Testis (tissue), 3 donors: ENCODE results near the gene CUL1. TPM values are rescaled to one million over a fixed set of nuclear protein-coding genes. Genes with fewer than 3 reads are reported as not detected.

Experiments
- DNase-seq: peaks from one replicate; pipeline ENCODE4 v3.0.0-alpha.2; 2019
- H3K27ac ChIP-seq, 2 donors: fragments of 200-600 bp; sonication (generic); one replicate each; pipeline ENCODE4 v1.5.1; 2019
- H3K27me3 ChIP-seq: fragments of 200-600 bp; sonication (generic); one replicate; pipeline ENCODE4 v1.5.1; 2019
- H3K36me3 ChIP-seq: fragments of 200-600 bp; sonication (generic); one replicate; pipeline ENCODE4 v1.5.1; 2017; ENCODE audit warnings: low read depth; ENCODE audit errors: missing control alignments
- H3K4me1 ChIP-seq: fragments of 200-600 bp; sonication (generic); one replicate; pipeline ENCODE4 v1.5.1; 2019
- H3K4me3 ChIP-seq, 2 donors: fragments of 200-600 bp; sonication (generic); one replicate each; pipeline ENCODE4 v1.5.1; 2017 to 2019
- H3K9me3 ChIP-seq: fragments of 200-600 bp; sonication (generic); one replicate; pipeline ENCODE4 v1.5.1; 2017
- POLR2A ChIP-seq: fragments of 450-650 bp; IDR thresholded peaks from one replicate; pipeline ENCODE4 v1.6.1; 2017; ENCODE audit warnings: antibody characterized with exemption, mild to moderate bottlenecking, moderate library complexity
- WGBS, 2 donors: methylation state at CpG; one replicate each; pipeline ENCODE4 v1.1.5; 2018; 5-methylcytosine and 5-hydroxymethylcytosine counted together
- intact Hi-C: fragments of 100-400 bp; cut with DNase I; formaldehyde crosslinking; loops from one replicate; pipeline ENCODE4 v1.15.1; 2023; ENCODE audit warnings: low total_unique reads
- polyA plus RNA-seq: library from polyadenylated mRNA; stranded (reverse); fragments of 350-450 nt; fragmentation: Illumina TruSeq; extraction: RNeasy Lipid Tissue Mini Kit (QIAGEN cat#74804); gene quantifications from one replicate; pipeline ENCODE4 v1.2.3, GENCODE V29; 2014; ENCODE audit warnings: low read depth, low replicate concordance; ENCODE audit not compliant: insufficient read depth
- total RNA-seq, 2 donors: library from RNA; depleted of rRNA; stranded (reverse); fragments of >200 nt; gene quantifications; one replicate each; pipeline ENCODE4 v1.2.3, GENCODE V29; 2016
- TF ChIP-seq, protein P1 (sequence below), 3 experiments: fragments of 450-650 bp in 2 of 3; fragments of 200-600 bp in 1 of 3; sonication (generic) in 1 of 3; IDR thresholded peaks; one replicate each; pipeline ENCODE4 v1.5.1; 2016 to 2019; ENCODE audit warnings: antibody characterized with exemption in 3 of 3, mild to moderate bottlenecking in 2 of 3, moderate library complexity in 1 of 3

CUL1 gene
- total and polyA plus RNA-seq, 3 donors from 2014 or later = 151 to 206 (median 161) TPM

DNA sequence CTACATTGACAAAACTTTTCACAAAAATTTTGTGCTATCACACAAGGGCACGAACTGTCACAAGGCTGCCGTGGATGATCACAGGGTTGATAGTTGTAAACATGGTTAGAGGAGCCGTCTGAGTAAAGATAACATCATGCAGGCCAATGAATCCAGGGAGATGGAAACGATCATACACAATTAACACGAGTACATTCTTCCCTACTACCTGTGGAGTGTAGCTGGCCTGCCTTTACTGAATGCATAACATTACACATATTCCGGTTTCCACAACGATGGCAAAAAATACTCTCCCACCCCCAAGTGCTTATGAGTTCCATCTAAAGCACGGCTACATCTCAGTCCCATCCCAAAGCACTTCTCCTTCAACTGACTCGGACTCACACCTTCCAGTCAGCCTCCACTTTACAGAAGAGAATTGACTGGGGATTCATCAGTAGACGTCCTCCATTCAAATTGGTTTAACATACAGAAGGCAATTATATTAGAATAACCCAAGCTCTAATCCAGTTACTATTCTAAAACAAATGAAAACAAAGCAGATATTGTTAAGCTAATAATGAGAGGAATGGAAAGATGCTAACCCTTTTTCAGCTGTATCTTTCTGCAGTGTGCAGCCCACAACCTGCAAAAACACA lies 116.3 kb downstream of the CUL1 start:
- Histone ChIP-seq H3K9me3 (no peaks in the 10 kb centered on the region), H3K4me3 (no peak overlapping the region), H3K4me1 (no peaks in the 10 kb centered on the region), H3K36me3 (no peaks in the 10 kb centered on the region), H3K27me3 (no peaks in the 10 kb centered on the region), H3K27ac (no peak overlapping the region)
- no peak for TF ChIP-seq POLR2A
- TF ChIP-seq, protein P1, sequence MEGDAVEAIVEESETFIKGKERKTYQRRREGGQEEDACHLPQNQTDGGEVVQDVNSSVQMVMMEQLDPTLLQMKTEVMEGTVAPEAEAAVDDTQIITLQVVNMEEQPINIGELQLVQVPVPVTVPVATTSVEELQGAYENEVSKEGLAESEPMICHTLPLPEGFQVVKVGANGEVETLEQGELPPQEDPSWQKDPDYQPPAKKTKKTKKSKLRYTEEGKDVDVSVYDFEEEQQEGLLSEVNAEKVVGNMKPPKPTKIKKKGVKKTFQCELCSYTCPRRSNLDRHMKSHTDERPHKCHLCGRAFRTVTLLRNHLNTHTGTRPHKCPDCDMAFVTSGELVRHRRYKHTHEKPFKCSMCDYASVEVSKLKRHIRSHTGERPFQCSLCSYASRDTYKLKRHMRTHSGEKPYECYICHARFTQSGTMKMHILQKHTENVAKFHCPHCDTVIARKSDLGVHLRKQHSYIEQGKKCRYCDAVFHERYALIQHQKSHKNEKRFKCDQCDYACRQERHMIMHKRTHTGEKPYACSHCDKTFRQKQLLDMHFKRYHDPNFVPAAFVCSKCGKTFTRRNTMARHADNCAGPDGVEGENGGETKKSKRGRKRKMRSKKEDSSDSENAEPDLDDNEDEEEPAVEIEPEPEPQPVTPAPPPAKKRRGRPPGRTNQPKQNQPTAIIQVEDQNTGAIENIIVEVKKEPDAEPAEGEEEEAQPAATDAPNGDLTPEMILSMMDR (IDR thresholded peaks at IDR 0.05) = no peak
- 86 to 90% methylated on average over 10 of the region's 10 CpGs for WGBS, 2 donors
- intact Hi-C loops = no loop called here
- DNase-seq = no peak

- DNase-seq = no peak
- H3K27ac ChIP-seq = no peak overlapping the region
- no peaks in the 10 kb centered on the region for H3K27me3 ChIP-seq
- no peak for TF ChIP-seq POLR2A
- TF ChIP-seq, protein P1 (IDR thresholded peaks at IDR 0.05) = no peak
- no peaks in the 10 kb centered on the region for H3K9me3 ChIP-seq
- H3K36me3 ChIP-seq = no peaks in the 10 kb centered on the region
- H3K4me3 ChIP-seq = no peak overlapping the region
- WGBS, 2 donors = 87 to 96% methylated on average over 3 of the region's 3 CpGs
- intact Hi-C loops = no loop called here
- H3K4me1 ChIP-seq = no peaks in the 10 kb centered on the region
Observed at GRCh38 chr7:148815612-148816011, 116.9 kb downstream of the CUL1 start.

GRCh38 chr7:148819697-148820360 lies 121.1 kb downstream of the CUL1 start:
- intact Hi-C loops = no loop called here
- Histone ChIP-seq H3K4me3 (no peak overlapping the region), H3K36me3 (no peaks in the 10 kb centered on the region), H3K27me3 (no peaks in the 10 kb centered on the region), H3K9me3 (no peaks in the 10 kb centered on the region), H3K4me1 (no peaks in the 10 kb centered on the region), H3K27ac (no peak overlapping the region)
- DNase-seq = no peak
- TF ChIP-seq, protein P1 (IDR thresholded peaks at IDR 0.05) = no peak
- TF ChIP-seq POLR2A = no peak
- WGBS, 2 donors = 76 to 81% methylated on average over 6 of the region's 6 CpGs

GRCh38 chr7:148821422-148821821 lies 122.7 kb downstream of the CUL1 start:
- no peaks in the 10 kb centered on the region for H3K27me3 ChIP-seq
- no peak for DNase-seq
- WGBS, 2 donors = 93 to 100% methylated on average over 2 of the region's 2 CpGs
- no peaks in the 10 kb centered on the region for H3K9me3 ChIP-seq
- no peaks in the 10 kb centered on the region for H3K36me3 ChIP-seq
- intact Hi-C loops = no loop called here
- H3K27ac ChIP-seq = no peak overlapping the region
- no peaks in the 10 kb centered on the region for H3K4me1 ChIP-seq
- H3K4me3 ChIP-seq = no peak overlapping the region
- TF ChIP-seq, protein P1 (IDR thresholded peaks at IDR 0.05) = no peak
- no peak for TF ChIP-seq POLR2A

DNA sequence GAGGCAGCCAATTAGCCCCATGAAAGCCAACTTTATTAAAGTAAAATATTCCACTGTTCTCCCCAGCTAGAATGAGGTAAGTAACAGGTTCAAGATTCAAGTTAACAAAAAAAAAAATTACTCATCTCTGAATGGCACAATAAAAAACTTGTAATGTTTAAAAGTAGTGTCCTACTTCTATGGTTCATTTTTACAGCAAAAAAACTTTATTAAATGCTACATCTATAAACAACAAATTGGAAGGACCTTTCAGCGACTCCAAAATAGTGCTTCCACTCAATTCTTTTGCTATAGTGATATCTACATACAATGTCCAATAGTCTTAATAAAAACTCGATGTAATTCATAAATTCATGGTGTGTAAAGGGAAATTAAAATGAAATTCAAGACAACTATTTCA lies 126.2 kb downstream of the CUL1 start:
- WGBS, 2 donors = 94 to 97% methylated on average over 2 of the region's 2 CpGs
- H3K9me3 ChIP-seq = no peaks in the 10 kb centered on the region
- no peaks in the 10 kb centered on the region for H3K27me3 ChIP-seq
- H3K36me3 ChIP-seq = no peaks in the 10 kb centered on the region
- H3K27ac ChIP-seq = no peak overlapping the region
- TF ChIP-seq, protein P1 (IDR thresholded peaks at IDR 0.05) = no peak
- TF ChIP-seq POLR2A = no peak
- H3K4me1 ChIP-seq = no peaks in the 10 kb centered on the region
- H3K4me3 ChIP-seq = no peak overlapping the region
- intact Hi-C loops = no loop called here
- DNase-seq = no peak
